Vagina (tissue), 2 donors: Measurements from ENCODE around the gene MEGF9.

ENCODE experiments used
- POLR2A ChIP-seq, 2 donors: fragments of 450-650 bp; IDR thresholded peaks; one replicate each; pipeline ENCODE4 v1.6.1; 2017; ENCODE audit warnings: antibody characterized with exemption in 2 of 2, mild to moderate bottlenecking in 2 of 2, moderate library complexity in 2 of 2
- TF ChIP-seq, protein P1 (sequence below), 3 experiments: fragments of 450-650 bp in 2 of 3; fragments of 200-600 bp in 1 of 3; sonication (generic) in 1 of 3; IDR thresholded peaks; one replicate each; pipeline ENCODE4 v1.5.1; 2017 to 2019; ENCODE audit warnings: antibody characterized with exemption in 3 of 3, mild to moderate bottlenecking in 2 of 3, moderate library complexity in 2 of 3

DNA sequence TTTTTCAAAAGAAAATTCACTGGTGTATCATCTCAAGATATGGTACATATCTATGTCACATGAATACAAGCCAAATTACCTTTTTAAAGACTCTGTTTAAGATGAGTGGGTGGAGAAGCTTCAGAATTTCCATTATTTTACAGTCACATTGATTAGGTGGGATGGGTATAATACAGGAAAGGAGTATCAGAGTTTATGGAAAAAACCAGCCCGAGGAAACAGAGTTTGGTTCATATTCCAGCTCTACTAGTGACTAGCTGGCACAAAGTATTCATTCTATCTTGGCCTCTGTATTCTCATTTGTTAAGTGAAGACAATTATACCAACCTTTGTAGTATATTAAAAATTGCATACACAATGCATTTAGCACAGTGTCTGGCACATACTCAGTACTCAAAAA, 87.8 kb downstream of the MEGF9 start:
- no peak for TF ChIP-seq POLR2A (IDR thresholded peaks at IDR 0.05)
- TF ChIP-seq, protein P1, sequence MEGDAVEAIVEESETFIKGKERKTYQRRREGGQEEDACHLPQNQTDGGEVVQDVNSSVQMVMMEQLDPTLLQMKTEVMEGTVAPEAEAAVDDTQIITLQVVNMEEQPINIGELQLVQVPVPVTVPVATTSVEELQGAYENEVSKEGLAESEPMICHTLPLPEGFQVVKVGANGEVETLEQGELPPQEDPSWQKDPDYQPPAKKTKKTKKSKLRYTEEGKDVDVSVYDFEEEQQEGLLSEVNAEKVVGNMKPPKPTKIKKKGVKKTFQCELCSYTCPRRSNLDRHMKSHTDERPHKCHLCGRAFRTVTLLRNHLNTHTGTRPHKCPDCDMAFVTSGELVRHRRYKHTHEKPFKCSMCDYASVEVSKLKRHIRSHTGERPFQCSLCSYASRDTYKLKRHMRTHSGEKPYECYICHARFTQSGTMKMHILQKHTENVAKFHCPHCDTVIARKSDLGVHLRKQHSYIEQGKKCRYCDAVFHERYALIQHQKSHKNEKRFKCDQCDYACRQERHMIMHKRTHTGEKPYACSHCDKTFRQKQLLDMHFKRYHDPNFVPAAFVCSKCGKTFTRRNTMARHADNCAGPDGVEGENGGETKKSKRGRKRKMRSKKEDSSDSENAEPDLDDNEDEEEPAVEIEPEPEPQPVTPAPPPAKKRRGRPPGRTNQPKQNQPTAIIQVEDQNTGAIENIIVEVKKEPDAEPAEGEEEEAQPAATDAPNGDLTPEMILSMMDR (IDR thresholded peaks at IDR 0.05), result no peak
